ENCODE results near the gene MON1B.

MON1B gene

DNA sequence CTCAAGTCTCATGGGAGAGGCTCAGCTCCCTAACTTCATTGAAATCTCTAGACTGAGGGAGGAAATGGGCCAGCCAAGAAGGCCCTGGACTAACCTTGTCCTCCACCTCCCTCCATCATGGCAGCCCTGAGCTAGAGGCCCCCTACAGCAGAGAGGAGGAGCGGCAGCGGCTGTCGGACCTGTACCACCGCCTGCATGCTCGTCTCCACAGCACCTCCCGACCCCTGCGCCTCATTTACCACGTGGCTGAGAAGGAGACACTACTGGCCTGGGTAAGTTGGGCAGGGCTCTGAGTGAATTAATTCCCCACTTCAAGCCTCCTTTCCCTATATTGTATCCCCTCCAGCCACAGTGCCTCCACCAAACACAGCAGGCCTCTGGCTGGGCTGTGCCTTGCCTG, 4.4 kb downstream of the MON1B start:
- no peak for DNase-seq (ENCODE audit: low read depth in 1 of 2, low spot score in 1 of 2)

DNA sequence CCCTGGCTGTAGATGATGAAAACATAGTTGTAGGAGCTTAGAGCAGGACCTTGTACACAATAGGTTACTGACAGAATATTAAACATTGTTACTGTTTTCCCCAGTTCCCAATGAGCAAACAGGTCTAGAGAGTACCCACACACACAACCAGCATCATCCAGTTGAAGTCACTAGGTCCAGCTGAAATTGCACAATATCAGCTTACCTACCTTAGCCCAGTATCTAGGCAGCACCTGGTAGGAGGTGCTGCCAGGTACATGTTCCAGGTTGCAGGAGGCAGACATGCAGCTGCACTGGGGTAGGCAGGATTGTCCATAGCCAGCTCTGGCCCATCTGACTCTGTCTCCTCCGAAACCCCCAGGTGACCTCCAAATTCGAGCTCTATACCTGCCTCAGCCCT, 6.8 kb downstream of the MON1B start:
- DNase-seq (ENCODE audit: low read depth in 1 of 2, low spot score in 1 of 2) = no peak

DNA sequence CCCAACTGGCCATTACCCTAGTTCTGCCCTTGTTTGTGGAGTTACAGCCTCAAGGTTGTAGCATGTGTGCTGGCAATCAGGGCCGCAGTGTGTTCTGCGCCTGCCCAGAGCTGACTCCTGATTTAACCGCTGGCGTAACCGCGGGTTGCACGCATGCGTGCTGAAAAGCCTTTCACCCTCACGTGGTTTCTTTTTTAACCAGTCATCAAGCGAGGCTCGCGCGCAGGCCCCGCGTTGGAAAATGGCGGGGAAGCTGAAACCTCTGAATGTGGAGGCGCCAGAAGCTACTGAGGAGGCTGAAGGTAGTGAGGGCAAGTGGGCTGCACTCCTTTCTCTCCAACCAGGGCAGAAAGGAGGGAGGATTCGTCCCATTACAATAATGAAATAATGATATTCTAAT, 8.2 kb downstream of the MON1B start, which contains the start of gene SYCE1L:
Gene SYCE1L (plus strand): TSS at position 198 of the 400 bp plus-strand sequence. CDS start 44 bp downstream, at position 242.
- DNase-seq (ENCODE audit: low read depth in 1 of 2, low spot score in 1 of 2) = no peak

DNA sequence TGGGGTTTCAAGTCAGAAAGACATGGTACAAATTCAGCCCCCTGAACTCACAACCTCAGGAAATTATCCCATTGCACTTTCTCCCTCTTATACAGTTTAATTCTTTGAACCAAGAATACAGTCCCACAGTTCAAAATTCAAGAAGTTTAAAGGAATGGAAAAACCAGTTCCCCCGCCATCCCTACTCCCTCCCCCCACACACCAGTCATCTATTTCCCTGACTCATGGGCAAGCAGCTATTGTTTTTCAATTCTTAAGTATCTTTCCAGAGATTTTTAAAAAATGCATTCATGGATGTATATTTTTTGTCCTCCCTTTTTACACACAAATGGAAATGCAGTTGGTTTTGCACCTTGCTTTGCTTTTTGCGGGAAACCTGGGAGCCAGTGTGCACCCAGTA, 15.5 kb downstream of the MON1B start:
- DNase-seq (ENCODE audit: low read depth in 1 of 2, low spot score in 1 of 2) = no peak

DNA sequence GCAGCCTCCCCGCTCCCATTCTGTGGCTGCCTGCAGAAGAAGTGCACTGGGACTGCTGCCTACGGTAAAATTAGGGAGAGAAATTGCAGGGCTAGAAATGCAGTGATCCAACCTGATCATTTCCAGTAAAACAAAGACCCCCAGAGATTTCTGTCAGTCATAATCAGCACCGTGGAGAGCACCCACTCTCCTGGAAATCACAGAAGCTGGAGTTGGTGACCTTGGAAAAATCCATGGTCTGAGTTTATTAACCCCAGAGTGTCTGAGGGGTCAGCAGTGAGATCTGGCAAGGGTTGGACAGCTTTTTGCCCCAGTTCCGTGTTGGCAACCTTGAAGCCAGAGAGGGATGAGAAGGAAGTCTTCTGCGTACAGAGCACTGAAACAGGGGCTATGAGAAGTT, 16.0 kb downstream of the MON1B start:
- DNase-seq (ENCODE audit: low read depth in 1 of 2, low spot score in 1 of 2) = no peak

DNA sequence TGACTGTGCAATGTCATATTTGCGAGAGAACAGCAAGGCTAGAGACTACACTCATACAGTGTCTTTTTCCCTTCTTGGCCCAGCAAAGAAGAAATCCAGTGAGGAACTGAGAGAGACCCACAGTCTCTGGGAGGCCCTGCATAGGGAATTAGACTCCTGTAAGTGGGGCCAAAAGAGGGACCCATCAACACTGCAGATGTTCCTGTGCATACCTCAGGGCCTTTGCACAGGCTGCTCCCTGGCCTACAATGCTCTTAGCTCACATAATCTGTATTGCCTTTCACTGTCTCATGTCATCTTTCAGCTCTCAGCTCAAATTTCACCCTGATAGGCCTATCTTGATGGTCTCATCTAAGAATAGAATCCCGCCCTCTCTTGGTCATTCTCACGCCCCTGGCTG, 17.4 kb downstream of the MON1B start:
- no peak for DNase-seq (ENCODE audit: low read depth in 1 of 2, low spot score in 1 of 2)

DNA sequence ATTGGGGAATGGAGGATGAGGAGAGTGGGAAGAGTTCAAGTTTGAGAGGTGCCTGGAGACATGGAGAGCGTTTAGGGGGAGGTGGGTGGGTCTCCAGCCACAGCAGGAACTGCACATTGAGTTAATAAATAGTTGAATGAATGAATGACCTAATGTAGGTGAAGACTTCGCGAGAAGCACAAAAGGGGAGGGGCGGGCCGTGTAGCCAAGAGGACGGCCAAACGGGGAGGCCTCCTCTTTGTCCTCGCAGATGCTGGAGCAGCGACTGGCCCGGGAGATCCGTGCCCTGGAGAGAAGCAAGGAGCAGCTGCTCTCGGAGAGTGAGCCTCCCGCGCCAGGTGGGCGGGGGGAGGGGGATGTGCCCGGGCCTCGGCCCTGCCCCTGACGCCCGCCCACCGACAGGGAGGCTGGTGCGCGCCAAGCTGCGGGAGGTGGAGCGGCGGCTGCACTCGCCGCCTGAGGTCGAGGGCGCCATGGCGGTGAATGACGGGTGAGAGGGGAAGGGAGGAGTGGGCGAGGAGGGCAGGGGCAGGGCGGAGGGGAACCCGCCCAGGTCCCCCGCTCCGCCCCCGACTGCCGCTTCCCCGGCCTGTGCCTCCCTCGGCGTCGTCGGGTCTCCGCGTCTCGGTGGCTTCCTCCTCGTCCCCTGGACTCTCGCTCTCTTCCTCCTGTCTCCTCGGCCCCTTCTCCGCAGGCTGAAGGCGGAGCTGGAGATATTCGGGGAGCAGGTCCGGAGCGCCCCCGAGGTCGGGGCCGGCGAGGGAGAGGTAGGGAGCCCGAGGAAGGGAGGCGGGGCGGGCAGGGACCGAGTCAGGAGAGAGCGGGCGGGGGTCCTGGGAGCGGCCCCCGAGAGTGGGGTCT, 21.1 kb downstream of the MON1B start:
- DNase-seq (ENCODE audit: low read depth in 1 of 2, low spot score in 1 of 2) = peak; percentile 42 to 61

DNA sequence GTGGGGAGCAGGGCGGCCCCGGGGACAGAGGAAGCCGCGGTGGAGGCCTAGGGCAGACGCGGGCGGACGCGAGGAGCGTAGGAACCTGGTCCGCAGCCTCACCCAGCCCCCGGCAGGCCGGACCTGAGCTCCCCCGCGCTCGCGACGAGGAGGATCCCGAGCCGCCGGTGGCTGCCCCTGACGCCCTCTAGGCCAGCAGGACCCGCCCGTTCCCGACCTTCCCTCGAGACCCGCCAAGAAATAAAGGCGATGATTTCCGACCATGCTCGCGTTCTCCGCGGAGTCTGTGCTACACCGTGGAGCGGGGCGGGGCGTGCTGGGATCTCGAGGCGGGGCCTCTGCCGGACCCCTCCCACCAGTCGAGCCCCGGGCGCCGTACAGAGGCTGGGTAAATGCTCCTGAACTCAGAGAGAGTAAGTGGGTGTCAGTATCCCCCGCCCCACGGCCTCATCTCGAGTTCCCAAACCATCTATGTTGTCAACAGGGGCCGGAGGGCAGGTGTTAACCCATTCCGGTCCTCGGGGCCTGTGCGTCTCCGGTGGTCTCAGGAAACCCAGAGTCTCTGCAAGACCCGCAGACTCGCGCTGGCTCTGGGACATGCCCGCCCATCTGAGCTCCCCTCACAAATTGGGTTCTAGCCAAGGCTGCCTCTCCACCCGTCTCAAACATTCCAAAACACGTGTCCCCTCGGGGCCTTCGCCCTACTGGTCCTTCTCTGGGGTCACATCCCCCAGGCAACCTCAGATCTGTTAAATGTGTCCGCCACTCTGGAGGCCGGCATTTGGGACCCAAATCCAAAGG, 22.0 kb downstream of the MON1B start:
- peak; percentile 56 to 57 for DNase-seq (ENCODE audit: low read depth in 1 of 2, low spot score in 1 of 2)

DNA sequence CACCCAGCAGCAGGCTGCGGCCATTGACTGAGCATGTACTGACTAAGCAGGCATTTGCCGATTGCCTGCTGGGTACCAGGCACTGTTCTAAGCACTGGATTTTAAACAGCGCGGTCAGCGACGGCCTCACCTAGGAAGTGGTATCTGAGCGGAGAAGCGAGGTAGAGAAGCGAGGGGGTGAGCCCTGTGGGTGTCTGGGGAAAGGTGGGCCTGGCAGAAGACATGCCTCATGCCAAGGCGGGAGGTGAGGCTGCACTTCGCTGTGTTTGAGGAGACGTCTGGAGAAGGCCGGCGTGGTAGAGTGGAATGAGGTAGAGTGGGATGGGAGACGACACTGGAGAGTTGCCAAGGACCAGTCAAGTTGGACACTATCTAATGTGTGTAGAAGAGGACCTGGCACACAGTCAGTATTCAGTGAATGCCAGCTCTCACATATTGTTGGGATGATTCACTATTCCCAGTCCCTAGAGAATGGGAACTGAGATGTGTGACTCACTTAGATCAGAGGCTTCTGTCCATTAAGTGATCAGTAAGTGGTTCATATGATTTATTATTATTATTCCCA, 22.6 kb downstream of the MON1B start:
- no peak for DNase-seq (ENCODE audit: low read depth in 1 of 2, low spot score in 1 of 2)

DNA sequence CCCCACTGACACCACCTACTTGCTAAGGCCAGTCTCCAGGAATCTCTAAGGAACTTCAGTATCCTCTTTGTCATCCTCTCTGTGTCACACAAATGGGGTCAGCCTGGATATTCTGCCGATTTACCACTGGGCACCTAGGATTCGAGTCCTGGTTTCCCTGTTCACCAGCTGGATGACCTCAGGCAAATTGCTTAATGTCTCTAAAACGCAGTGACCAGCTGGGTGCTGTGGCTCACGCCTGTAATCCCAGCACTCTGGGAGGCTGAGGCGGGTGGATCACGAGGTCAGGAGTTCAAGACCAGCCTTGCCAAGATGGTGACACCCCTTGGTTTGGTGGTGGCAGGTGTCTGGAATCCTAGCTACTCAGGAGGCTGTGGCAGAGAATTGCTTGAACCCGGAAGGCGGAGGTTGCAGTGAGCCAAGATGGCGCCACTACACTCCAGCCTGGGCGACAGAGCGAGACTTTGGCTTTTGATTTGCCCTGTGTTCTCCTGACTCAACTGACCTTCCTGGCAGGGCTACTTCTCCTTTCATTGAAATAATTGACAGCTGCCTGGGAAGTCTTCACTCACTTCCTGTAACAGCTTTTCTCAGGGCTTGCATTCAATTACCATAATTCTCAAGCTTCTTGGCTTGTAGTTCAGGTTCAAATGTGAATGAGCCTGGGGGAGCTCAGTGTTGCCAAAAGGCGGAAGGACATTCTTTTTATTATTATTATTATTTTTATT, 23.6 kb downstream of the MON1B start:
- DNase-seq (ENCODE audit: low read depth in 1 of 2, low spot score in 1 of 2) = no peak

DNA sequence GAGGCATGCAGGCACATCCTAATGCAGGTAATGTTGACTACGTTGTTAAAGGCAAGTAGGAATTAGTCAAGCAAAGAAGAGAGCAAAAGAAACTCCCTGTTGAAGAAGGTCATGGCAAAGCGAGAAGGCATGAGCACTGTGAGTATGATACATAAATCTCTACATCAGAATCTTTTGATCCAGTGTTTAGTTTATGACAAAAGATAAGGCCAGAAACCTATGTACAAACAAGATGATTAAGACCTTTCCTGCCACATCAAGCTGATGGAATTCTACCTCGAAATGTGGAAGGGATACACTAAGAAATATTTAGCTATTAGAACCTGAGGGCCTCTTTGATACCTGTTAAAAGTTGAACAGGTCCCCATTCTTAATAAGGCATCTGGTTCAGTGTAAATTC, 28.4 kb downstream of the MON1B start:
- no peak for DNase-seq (ENCODE audit: low read depth in 1 of 2, low spot score in 1 of 2)

DNA sequence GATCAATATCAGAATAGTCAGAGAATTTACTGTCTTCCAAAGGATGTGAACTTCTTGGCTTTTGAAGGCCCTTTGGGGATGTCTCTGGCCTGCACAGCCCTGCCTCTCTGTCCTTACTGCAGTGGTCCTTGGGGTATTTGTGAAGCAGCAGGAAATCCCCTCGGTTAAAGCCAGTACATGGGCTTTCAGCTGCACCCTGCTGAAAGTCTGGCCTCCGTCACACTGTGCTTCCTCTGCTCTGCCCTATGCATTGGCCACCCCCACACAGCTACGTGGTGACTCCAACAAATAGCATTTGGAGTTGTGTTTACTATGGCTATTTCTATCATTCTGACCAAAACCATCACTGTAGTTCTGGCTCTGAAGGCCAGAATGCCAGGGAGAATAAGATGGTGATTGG, 29.4 kb downstream of the MON1B start:
- no peak for DNase-seq (ENCODE audit: low read depth in 1 of 2, low spot score in 1 of 2)

DNA sequence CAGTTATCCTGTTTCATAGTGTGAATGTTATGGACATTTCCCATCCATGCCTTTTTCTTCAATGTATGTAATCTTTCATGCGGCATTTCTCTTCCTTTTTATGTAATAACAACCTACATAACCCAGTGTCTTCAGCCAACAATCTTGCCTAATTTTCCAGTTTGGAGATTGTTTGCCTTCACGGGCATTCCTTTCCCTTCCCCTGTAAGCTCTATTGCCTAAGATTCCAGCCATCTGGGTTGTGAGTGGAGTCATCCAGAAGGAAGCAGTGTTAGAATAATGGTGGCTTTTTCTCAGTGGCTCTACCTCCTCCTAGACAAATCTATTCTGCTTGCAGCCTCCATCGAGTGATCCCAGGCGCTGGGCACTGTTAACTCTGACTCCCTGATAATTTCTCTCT, 30.5 kb downstream of the MON1B start:
- DNase-seq (ENCODE audit: low read depth in 1 of 2, low spot score in 1 of 2) = no peak

DNA sequence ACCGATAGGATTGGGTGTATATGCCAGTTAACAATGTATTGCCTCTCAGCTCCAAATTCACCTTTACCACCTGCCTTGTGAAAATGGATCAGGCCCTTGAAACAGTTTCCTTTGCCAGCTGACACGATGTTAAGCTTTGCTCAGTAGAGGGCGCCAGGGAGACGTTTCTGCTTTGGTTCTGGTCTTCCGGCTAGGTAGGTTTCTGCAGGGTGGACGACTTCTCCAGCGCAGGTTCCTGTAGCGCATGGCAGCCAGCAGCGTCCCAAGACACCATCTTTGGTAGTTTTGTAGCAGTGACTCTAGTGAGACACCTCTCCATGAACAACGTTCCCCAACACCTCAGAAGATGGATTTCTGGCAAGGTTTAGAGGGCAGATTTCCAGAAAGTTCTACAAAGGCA, 32.2 kb downstream of the MON1B start:
- no peak for DNase-seq (ENCODE audit: low read depth in 1 of 2, low spot score in 1 of 2)

DNA sequence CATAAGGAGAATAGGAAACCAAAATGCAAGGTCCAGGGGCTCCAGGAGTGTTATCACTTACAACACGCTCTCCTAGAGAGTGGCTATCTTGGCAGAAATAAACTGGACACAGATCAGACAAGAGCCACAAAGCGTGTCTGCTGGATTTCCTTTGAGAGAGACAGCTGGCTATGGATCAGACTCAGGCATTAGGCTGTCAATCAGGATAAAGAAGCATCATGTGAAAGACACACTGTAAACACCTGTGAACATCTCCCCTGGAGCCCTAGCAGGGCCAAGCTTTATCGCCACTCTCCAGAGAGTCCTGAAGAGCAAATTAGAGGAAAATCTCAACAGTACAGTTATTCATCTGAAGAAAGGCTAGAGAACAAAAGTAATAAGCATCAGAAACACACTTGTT, 34.2 kb downstream of the MON1B start:
- DNase-seq (ENCODE audit: low read depth in 1 of 2, low spot score in 1 of 2) = no peak

DNA sequence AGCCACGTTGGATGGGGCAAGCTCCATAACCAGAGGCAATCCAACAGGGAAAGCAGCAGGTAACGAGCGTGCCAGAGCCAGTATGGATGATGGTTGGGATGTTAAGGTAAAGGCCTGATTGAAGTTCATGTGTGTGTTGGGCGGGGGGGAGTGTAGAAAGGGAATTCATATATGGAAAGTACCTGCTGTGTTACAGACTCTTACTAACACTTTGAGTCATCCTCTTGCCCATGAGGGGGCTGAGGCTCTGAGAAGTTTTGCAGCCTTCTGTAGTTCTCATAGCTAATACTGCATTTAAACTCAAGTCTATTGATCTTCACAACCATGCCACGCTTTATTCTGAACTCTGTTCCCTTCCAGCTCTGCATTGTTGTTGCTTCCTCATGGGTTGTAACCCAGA, 36.8 kb downstream of the MON1B start:
- DNase-seq (ENCODE audit: low read depth in 1 of 2, low spot score in 1 of 2) = no peak

DNA sequence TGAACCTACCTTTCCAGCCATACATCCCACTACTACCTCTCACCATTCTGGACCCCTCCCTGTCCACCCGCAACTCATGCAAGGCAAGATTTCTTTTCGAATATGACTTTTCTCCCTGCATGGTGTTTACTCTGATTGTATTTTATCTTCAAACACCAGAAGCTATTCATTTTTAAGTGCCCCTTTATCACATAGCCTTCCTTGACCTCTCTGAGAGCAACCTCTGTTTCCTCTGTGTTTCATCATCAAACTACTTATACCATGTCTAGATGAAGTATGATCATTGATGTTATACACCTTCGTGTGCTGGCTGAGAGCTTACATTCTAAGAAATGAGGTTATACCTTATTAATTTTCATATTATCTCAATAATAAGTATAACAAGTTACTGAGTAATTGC, 40.1 kb downstream of the MON1B start:
- no peak for DNase-seq (ENCODE audit: low read depth in 1 of 2, low spot score in 1 of 2)

DNA sequence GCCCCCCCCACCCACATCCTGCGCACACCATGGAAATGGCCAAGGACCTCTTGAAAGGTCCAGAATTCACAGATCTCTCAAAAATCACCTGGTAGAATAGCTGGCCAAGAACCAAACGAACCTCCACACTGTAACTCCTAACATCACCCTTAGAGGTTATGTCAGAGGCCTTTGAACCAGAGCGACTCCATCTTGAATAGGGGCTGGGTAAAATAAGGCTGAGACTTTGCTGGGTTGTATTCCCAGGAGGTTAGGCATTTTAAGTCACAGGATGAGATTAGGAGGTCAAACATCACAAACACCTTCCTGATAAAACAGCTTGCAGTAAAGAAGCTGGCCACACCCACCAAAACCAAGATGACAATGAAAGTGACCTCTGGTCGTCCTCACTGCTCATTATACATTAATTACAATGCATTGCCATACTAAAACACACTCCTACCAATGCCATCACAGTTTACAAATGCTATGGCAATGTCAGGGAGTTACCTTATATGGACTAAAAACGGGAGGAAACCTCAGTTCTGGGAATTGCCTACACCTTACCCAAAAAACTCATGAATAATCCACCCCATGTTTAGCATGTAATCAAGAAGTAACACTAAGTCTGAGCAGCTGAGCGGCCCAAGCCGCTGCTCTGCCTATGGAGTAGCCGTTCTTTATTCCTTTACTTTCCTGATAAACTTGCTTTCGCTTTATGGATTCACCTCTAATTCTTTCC, 43.0 kb downstream of the MON1B start:
- no peak for DNase-seq (ENCODE audit: low read depth in 1 of 2, low spot score in 1 of 2)

DNA sequence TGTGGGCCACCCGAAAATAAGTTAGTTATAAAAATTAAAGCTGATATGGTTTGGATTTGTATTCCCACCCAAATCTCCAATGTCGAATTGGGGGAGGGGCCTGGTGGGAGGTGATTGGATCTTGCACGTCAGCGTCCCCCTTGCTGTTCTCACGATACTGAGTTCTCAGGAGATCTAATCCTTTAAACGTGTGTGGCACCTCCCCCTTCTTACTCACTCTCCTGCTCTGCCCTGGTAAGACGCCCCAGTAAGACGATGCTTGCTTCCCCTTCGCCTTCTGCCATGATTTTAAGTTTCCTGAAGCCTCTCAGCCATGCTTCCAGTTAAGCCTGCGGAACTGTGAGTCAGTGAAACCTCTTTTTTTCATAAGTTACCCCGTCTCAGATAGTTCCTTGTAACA, 43.6 kb downstream of the MON1B start:
- DNase-seq (ENCODE audit: low read depth in 1 of 2, low spot score in 1 of 2) = no peak

DNA sequence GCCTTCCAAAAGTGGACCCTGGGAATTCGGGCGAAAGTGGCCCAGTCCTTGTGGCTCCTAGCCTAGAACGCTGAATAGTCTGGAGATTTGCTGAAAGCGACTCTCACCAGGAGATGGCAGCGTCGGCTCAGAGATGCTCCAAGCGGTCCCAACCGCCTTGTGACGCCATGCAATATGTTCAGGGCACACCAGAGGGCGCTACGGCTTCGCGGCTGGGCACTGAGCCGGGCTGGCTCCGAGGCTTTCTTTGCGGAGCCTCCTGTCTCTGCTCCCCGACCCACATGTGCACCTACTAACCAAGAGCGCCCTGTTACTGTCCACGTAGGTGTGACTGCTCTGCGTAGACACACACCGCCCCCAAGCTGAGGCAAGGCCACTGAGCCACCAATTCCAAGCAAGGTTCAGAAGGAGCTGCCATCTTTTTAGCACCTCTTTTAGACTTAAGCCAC, 45.1 kb downstream of the MON1B start:
- peak; percentile 79 to 82 for DNase-seq (ENCODE audit: low read depth in 1 of 2, low spot score in 1 of 2)

DNA sequence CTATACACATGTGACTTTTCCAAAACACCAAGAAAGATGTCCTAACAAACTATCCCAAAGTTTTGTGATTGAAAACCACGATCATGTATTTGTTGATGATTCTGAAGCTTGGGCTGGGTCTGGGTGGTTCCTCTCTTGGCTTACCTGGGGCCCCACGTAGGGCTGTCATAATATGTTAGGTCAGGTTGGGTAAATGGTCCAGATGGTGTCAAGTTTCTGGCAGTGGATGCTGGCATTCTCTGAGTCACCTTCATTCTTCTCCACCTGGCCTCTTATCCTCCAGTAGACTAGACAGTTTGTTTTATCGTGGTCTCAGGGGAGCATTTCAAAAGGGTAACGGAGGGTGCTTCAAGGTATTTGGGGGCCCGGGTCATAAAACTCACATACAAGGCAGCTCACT, 47.6 kb downstream of the MON1B start:
- no peak for DNase-seq (ENCODE audit: low read depth in 1 of 2, low spot score in 1 of 2)
